GM18526 (cell line): ENCODE results near the gene SOX10.

ENCODE experiments used
- POLR2A ChIP-seq: IDR thresholded peaks from 3 replicates; pipeline ENCODE4 v1.6.1; 2011; ENCODE audit not compliant: insufficient read length; ENCODE audit errors: extremely low read depth

Gene SOX10

GRCh38 chr22:37932821-37933578 is 51.4 kb downstream of the SOX10 start:
- TF ChIP-seq POLR2A = no peak

GRCh38 chr22:37932401-37932800 is 52.0 kb downstream of the SOX10 start:
- no peak for TF ChIP-seq POLR2A

GRCh38 chr22:37931893-37932389 is 52.4 kb downstream of the SOX10 start:
- no peak for TF ChIP-seq POLR2A

GRCh38 chr22:37930952-37931440 is 53.4 kb downstream of the SOX10 start:
- no peak for TF ChIP-seq POLR2A

GRCh38 chr22:37930270-37930951 is 53.9 kb downstream of the SOX10 start:
- TF ChIP-seq POLR2A = no peak

- TF ChIP-seq POLR2A = no peak
Measured at GRCh38 chr22:37929390-37929789, 55.0 kb downstream of the SOX10 start.

GRCh38 chr22:37927637-37927936 is 56.8 kb downstream of the SOX10 start:
- no peak for TF ChIP-seq POLR2A

GRCh38 chr22:37926771-37927636 is 57.4 kb downstream of the SOX10 start:
- TF ChIP-seq POLR2A = no peak

GRCh38 chr22:37926358-37926757 is 58.0 kb downstream of the SOX10 start:
- no peak for TF ChIP-seq POLR2A

- no peak for TF ChIP-seq POLR2A
Measured at GRCh38 chr22:37925767-37926166, 58.6 kb downstream of the SOX10 start.

- TF ChIP-seq POLR2A = no peak
Measured at GRCh38 chr22:37925330-37925729, 59.0 kb downstream of the SOX10 start.

- no peak for TF ChIP-seq POLR2A
Measured at GRCh38 chr22:37924386-37925065, 59.8 kb downstream of the SOX10 start.

GRCh38 chr22:37923927-37924326 is 60.4 kb downstream of the SOX10 start:
- TF ChIP-seq POLR2A = no peak
